ENCODE data around the gene MRPL52.
"Not testable (repeated sequence)": the region's sequence is repeated elsewhere in the genome, so short reads cannot be mapped to it uniquely, and the experiment has no call there.

Gene MRPL52

GRCh38 chr14:22854963-22855724, 25.5 kb downstream of the MRPL52 start:
- no peak for DNase-seq

DNA sequence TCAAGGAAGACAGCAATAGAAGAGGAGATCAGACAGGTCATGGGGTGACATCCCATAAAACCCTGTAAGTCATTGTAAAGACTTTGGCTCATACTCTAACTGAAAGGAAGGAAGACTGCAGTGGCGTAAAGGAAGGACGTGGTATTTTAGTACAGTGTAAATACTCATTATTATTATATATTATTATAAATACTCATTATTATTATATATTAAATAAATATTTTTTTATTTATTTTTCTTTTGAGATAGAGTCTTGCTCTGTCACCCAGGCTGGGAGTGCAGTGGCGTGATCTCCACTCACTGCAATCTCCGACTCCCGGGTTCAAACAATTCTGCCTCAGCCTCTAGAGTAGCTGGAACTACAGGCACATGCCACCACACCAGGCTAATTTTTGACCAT, 26.7 kb downstream of the MRPL52 start:
- no peak for DNase-seq

GRCh38 chr14:22860377-22860776, 30.7 kb downstream of the MRPL52 start:
- DNase-seq: not testable (repeated sequence)

- DNase-seq: no peak
Observed at GRCh38 chr14:22861651-22862050, 32.0 kb downstream of the MRPL52 start.

- no peak for DNase-seq
Observed at GRCh38 chr14:22864979-22865378, 35.3 kb downstream of the MRPL52 start.

DNA sequence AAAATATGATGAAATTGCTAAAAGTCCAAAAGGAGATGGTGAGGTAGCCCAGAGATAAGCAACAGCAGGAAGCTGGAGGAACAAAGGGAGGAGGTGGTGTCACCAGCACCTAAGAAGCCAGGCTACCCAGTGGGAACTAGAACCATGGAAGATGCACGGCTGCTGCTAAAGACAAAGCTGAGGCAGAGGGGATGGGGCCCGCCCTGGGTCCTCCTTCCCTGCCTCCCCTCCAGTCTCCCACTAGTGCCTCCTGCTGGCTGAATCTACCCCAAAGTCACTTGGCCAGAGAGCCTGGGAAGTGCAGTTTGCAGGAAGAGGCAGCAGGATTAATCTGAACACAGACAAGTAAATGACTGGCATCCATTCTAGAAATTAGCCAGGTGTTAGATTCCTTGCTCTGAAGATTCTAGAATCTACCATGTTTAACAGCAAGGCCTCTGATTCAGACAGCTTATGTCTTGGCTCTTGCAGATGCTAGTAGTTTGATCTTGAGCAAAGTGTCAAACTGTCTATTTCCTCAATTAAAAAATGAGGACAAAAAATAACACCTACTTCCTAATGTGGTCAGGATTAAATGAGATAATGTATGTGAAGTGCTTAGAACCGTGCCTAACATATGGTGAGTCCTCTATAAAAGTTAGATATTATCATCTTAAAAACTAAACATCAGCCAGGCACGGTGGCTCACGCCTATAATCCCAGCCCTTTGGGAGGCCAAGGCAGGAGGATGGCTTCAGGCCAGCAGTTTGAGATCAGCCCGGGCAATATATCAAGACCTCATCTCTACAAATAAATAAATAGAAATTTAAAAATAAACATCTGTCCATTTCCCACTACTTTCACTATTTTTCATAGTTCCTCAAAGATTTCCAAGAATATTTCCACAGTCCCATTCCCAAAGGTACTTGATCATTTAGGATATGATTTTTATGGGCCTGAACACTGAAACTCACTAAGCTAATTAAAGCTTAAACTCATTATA, 36.0 kb downstream of the MRPL52 start:
- DNase-seq: no peak

GRCh38 chr14:22866874-22867273, 37.2 kb downstream of the MRPL52 start:
- no peak for DNase-seq

DNA sequence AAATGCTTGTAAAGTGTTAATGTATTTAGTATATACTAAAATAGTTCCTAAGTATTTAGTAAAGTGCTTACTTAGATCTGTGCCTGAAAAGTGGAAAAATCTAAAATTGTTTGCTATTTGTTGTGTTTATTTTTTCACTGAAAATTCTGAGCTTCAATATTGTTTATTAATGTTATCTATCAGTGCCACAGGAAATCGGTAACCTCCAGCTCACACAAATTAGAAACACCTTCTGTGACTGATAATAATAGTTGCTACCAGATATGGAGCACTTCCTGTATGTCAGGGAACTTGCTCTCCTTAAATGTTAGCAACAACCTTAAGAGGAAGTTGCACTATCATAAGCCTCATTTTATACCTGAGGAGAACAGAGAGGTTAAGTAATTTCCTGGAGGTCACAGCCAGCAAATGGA, 41.1 kb downstream of the MRPL52 start:
- DNase-seq: no peak

GRCh38 chr14:22871224-22872032, 41.7 kb downstream of the MRPL52 start, which contains the start of gene LRP10:
LRP10 (plus strand) TSS chr14:22871740; CDS start chr14:22872304, 564 bp downstream.
- peak; percentile 91 for DNase-seq

- peak; percentile 89 for DNase-seq
Observed at GRCh38 chr14:22872033-22872832, 42.5 kb downstream of the MRPL52 start.

- DNase-seq: peak; percentile 31
Observed at GRCh38 chr14:22872833-22873520, 43.3 kb downstream of the MRPL52 start.

DNA sequence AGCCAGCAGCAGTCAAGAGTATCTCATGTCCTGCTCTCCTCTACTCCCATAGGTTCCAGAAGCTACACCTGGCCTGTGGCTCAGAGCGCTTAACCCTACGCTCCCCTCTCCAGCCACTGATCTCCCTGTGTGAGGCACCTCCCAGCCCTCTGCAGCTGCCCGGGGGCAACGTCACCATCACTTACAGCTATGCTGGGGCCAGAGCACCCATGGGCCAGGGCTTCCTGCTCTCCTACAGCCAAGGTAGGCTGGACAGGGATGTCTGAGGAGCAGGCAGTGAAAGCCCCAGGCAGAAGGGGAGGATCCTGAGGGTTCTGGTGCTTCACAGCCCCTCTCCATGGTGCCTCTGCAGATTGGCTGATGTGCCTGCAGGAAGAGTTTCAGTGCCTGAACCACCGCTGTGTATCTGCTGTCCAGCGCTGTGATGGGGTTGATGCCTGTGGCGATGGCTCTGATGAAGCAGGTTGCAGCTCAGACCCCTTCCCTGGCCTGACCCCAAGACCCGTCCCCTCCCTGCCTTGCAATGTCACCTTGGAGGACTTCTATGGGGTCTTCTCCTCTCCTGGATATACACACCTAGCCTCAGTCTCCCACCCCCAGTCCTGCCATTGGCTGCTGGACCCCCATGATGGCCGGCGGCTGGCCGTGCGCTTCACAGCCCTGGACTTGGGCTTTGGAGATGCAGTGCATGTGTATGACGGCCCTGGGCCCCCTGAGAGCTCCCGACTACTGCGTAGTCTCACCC, 45.5 kb downstream of the MRPL52 start:
- DNase-seq: no peak

- no peak for DNase-seq
Observed at GRCh38 chr14:22875748-22876319, 46.1 kb downstream of the MRPL52 start.

DNA sequence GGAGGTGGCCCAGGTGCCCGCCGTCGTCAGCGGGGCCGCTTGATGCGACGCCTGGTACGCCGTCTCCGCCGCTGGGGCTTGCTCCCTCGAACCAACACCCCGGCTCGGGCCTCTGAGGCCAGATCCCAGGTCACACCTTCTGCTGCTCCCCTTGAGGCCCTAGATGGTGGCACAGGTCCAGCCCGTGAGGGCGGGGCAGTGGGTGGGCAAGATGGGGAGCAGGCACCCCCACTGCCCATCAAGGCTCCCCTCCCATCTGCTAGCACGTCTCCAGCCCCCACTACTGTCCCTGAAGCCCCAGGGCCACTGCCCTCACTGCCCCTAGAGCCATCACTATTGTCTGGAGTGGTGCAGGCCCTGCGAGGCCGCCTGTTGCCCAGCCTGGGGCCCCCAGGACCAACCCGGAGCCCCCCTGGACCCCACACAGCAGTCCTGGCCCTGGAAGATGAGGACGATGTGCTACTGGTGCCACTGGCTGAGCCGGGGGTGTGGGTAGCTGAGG, 47.4 kb downstream of the MRPL52 start:
- no peak for DNase-seq

DNA sequence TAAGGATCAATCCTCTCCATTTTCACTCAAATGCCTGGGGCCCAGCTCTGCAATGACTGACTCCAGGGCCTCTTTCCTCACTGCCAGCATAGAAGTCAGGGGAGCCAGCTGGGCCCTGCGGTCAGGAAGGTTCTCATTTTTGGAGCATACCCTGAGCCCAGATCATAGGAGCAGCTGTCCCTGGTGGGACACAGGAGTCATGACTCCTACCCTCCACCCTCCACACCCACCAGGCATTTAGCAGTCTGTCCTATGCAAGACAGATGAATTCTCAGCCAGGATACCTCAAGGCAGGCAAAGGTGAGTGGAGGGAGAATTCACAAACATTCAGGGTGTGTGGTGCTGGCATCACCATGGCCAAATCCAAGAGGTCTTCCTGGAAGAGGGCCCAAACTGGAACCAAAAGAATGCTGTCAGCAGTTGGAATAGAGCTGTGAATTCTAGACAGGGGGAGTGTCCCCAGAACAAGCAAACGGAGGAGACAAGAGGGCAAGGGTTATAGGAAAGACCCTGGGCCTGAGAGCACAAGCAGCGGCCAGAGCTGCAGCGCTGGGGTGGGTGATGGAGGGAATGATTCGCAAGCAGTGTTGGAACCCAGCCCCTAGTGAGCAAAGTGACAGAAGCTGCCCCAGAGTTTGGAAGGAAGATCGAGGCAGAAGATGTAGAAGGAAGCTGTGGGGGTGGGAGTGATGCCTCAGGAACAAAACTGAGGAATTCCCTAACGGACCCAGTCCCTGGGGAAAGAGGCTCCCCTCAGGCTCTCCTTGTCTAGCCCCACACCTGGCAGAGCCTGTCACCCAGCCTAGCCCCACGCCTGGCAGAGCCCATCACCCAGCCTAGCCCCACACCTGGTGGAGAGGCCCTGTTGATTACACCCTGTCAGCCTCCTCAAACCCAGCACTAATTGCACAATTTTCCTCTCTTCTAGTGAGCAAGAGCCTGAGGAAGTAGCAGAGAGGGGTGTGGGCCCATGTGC, 48.9 kb downstream of the MRPL52 start:
- no peak for DNase-seq

GRCh38 chr14:22882064-22882463, 52.4 kb downstream of the MRPL52 start:
- no peak for DNase-seq

DNA sequence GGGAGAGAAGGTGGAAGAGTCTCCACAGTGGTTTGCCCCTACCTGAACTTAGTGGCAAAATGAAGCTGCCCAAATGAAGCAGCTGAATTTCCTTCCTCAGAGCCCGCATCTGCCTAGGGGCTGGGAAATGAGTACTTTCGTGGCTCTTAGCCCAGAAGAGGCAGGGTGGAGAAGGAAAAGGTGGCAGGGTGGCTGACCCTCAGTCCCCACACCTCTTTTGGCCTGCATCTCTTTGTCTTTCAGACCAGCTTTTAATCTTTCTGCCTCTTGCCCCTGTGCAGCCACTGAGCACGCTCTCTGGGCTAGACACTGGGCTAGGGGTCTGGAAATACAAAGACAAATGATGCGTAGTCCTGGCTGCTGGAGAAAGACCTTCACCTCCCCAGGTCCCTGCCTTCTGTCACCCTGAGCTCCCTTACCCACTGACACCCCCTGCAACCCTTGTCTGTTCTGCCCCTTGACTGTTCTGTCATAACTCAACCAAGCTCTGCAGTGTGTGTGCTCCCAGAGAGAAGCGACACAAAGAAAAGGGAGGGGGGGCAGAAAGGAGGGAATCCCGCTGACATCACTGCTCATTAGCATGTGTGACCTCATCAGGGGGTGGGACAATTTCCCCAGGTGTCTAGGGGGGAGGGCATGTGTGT, 53.0 kb downstream of the MRPL52 start:
- peak; percentile 35 for DNase-seq
